Endodermal cell (in vitro differentiated cells): ENCODE results near the gene CTBP1. TPM values are rescaled to one million over a fixed set of nuclear protein-coding genes. Genes with fewer than 3 reads are reported as not detected.

ENCODE experiments used
- DNase-seq: peaks from one replicate; pipeline ENCODE4 v3.0.0-alpha.2; 2017
- H3K27ac ChIP-seq: 2 replicates; pipeline ENCODE4 v1.5.1; 2013; ENCODE audit warnings: mild to moderate bottlenecking, low read depth, low read length, moderate library complexity
- H3K27me3 ChIP-seq: 2 replicates; pipeline ENCODE4 v1.6.1; 2013; ENCODE audit warnings: mild to moderate bottlenecking, low read length, moderate library complexity; ENCODE audit not compliant: insufficient read depth, control insufficient read depth, poor library complexity, severe bottlenecking
- H3K36me3 ChIP-seq: 2 replicates; pipeline ENCODE4 v1.7.0; 2013; ENCODE audit warnings: mild to moderate bottlenecking, low read length, moderate library complexity; ENCODE audit not compliant: control insufficient read depth, insufficient read depth
- H3K4me1 ChIP-seq: one replicate; pipeline ENCODE4 v1.7.0; 2013; ENCODE audit warnings: low read length; ENCODE audit not compliant: control insufficient read depth, insufficient read depth
- H3K4me3 ChIP-seq: 2 replicates; pipeline ENCODE4 v1.5.1; 2013; ENCODE audit warnings: mild to moderate bottlenecking, low read length, moderate library complexity
- H3K9ac ChIP-seq: 2 replicates; pipeline ENCODE4 v1.6.1; 2013; ENCODE audit warnings: mild to moderate bottlenecking, low read length, moderate library complexity; ENCODE audit not compliant: poor library complexity, severe bottlenecking; ENCODE audit errors: extremely low read depth
- H3K9me3 ChIP-seq: 2 replicates; pipeline ENCODE4 v1.6.1; 2013; ENCODE audit warnings: mild to moderate bottlenecking, low read length, moderate library complexity; ENCODE audit not compliant: control insufficient read depth
- H3K27ac Mint-ChIP-seq: 2 replicates; pipeline ENCODE4 v1.8.0; 2020; ENCODE audit warnings: mixed read lengths
- H3K27me3 Mint-ChIP-seq: 2 replicates; pipeline ENCODE4 v1.8.0; 2021; ENCODE audit warnings: mild to moderate bottlenecking, mixed read lengths; ENCODE audit not compliant: insufficient read depth
- H3K36me3 Mint-ChIP-seq: 2 replicates; pipeline ENCODE4 v1.8.0; 2020; ENCODE audit warnings: low read depth, mixed read lengths
- H3K4me1 Mint-ChIP-seq: 2 replicates; pipeline ENCODE4 v1.8.0; 2020; ENCODE audit warnings: mixed read lengths
- H3K4me3 Mint-ChIP-seq: 2 replicates; pipeline ENCODE4 v1.8.0; 2020; ENCODE audit warnings: mild to moderate bottlenecking, moderate library complexity, mixed read lengths
- H3K9me3 Mint-ChIP-seq: 2 replicates; pipeline ENCODE4 v1.8.0; 2020; ENCODE audit warnings: mild to moderate bottlenecking, mixed read lengths
- WGBS, 2 experiments: methylation state at CpG; one replicate each; pipeline versions ENCODE4 v1.1.5 to v1.1.7; 2013; ENCODE audit warnings: missing lambda C conversion rate in 2 of 2, mixed read lengths in 1 of 2; ENCODE audit not compliant: insufficient coverage in 1 of 2, insufficient read length in 1 of 2; 5-methylcytosine and 5-hydroxymethylcytosine counted together
- total RNA-seq, 2 donors: library from RNA; stranded (reverse); fragmentation: NEBNext Ultra II Directional in 1 of 2; extraction: Animal tissue kit (Norgen Biotek cat#: 25700) in 1 of 2; gene quantifications; 2 replicates in 1 of 2; 3 replicates in 1 of 2; pipeline ENCODE4 v1.2.1, GENCODE V29; 2021
- TF ChIP-seq, protein P1 (sequence below): fragments of 200-600 bp; sonication (generic); conservative IDR thresholded peaks from 2 replicates; pipeline ENCODE4 v1.5.0; 2021; ENCODE audit warnings: antibody characterized with exemption, mild to moderate bottlenecking

The CTBP1 gene
- total RNA-seq, 2 donors from 2014 or later: 181 to 189 TPM

DNA sequence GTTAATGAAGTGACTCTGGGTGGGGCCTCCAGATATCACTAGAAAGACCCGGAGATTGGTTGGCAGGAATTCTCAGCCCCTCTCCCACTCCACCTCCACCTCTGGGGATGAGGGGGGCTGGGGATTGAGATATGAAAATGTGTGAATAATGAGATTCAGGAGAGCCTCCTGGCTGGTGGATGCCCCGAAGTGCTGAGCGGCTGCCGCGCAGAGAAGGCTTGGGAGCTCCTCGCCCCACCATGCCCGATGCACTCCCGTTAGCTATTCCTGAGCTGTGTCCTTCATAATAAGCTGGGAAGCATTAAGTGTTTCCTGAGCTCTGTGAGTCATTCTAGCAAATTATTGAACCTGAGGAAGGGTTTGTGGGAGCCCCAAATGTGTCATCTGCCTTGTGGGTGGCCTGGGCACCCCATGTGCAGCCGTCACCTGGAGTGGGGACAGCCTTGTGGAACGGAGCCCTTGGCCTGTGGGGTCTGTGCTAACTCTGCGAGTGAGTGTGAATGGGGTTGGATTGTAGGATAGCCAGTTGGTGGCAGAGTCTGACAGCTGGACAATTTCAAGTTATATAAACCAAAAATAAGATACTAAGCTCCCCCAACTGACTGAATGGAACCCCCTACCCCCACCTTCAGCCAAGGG lies 36.3 kb upstream of the CTBP1 start:
- DNase-seq: no peak

GRCh38 chr4:1283711-1284110 lies 34.8 kb upstream of the CTBP1 start:
- Histone ChIP-seq H3K4me3 (no peak overlapping the region), H3K9me3 (peaks cover 13% of the 10 kb centered on the region), H3K27me3 (no peaks in the 10 kb centered on the region), H3K9ac (no peak overlapping the region), H3K27ac (no peak overlapping the region), H3K36me3 (no peaks in the 10 kb centered on the region), H3K4me1 (no peaks in the 10 kb centered on the region)
- DNase-seq: no peak
- TF ChIP-seq, protein P1, sequence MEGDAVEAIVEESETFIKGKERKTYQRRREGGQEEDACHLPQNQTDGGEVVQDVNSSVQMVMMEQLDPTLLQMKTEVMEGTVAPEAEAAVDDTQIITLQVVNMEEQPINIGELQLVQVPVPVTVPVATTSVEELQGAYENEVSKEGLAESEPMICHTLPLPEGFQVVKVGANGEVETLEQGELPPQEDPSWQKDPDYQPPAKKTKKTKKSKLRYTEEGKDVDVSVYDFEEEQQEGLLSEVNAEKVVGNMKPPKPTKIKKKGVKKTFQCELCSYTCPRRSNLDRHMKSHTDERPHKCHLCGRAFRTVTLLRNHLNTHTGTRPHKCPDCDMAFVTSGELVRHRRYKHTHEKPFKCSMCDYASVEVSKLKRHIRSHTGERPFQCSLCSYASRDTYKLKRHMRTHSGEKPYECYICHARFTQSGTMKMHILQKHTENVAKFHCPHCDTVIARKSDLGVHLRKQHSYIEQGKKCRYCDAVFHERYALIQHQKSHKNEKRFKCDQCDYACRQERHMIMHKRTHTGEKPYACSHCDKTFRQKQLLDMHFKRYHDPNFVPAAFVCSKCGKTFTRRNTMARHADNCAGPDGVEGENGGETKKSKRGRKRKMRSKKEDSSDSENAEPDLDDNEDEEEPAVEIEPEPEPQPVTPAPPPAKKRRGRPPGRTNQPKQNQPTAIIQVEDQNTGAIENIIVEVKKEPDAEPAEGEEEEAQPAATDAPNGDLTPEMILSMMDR: no peak
- Mint-ChIP-seq H3K4me3 (no peak overlapping the region), H3K27me3 (peaks cover 21% of the 10 kb centered on the region), H3K27ac (no peak overlapping the region), H3K4me1 (no peaks in the 10 kb centered on the region), H3K9me3 (peaks cover 21% of the 10 kb centered on the region), H3K36me3 (no peaks in the 10 kb centered on the region)
- WGBS, 2 experiments: 93 to 100% methylated on average over 1 to 8 of the region's 9 CpGs

More for the DNA sequence above, 36.3 kb upstream of the CTBP1 start:
- Mint-ChIP-seq H3K9me3 (peaks cover 17% of the 10 kb centered on the region), H3K4me1 (no peaks in the 10 kb centered on the region), H3K27me3 (peaks cover 14% of the 10 kb centered on the region), H3K36me3 (no peaks in the 10 kb centered on the region), H3K4me3 (no peak overlapping the region), H3K27ac (no peak overlapping the region)
- Histone ChIP-seq H3K27me3 (no peaks in the 10 kb centered on the region), H3K9me3 (peaks cover 13% of the 10 kb centered on the region), H3K4me1 (no peaks in the 10 kb centered on the region), H3K9ac (no peak overlapping the region), H3K4me3 (no peak overlapping the region), H3K36me3 (no peaks in the 10 kb centered on the region), H3K27ac (no peak overlapping the region)
- TF ChIP-seq, protein P1: no peak
- 83 to 90% methylated on average over 7 to 10 of the region's 11 CpGs for WGBS, 2 experiments

DNA sequence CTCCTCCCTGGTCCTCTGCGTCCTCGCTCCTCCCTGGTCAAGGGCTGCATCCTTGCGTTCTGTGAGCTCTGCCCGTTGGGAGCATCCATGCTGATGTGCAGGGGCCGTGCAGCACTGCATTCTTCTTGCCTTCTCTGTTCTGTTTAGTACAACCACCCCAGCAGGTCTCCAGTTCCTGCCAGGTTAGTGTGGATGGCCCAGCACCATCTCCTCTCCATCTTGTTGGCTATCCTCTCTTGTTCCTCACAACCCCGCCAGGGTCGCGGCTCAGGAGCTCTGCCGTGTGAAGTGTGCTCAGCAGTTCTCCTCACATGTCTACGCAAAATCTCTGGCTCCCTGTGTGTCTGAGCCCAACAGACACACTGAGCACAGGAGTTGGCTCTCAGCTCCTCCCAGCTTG lies 30.3 kb upstream of the CTBP1 start:
- no peaks in the 10 kb centered on the region for H3K36me3 Mint-ChIP-seq
- H3K4me1 Mint-ChIP-seq: no peaks in the 10 kb centered on the region
- no peak overlapping the region for H3K4me3 ChIP-seq
- H3K27ac Mint-ChIP-seq: no peak overlapping the region
- peaks cover 18% of the 10 kb centered on the region for H3K27me3 ChIP-seq
- WGBS, 2 experiments: 87 to 88% methylated on average over 9 to 10 of the region's 10 CpGs
- H3K9me3 ChIP-seq: no peaks in the 10 kb centered on the region
- DNase-seq: no peak
- TF ChIP-seq, protein P1: no peak
- H3K9ac ChIP-seq: no peak overlapping the region
- no peaks in the 10 kb centered on the region for H3K4me1 ChIP-seq
- no peak overlapping the region for H3K27ac ChIP-seq
- peaks cover 16% of the 10 kb centered on the region for H3K27me3 Mint-ChIP-seq
- H3K36me3 ChIP-seq: no peaks in the 10 kb centered on the region
- peaks cover 14% of the 10 kb centered on the region for H3K9me3 Mint-ChIP-seq
- no peak overlapping the region for H3K4me3 Mint-ChIP-seq
